Measurements from ENCODE around the gene NAA25. TPM values are rescaled to one million over a fixed set of nuclear protein-coding genes. Genes with fewer than 3 reads are reported as not detected.

Gene NAA25
- total RNA-seq, 4 donors from 2014 or later = 22.4 to 37.1 (median 24.7) TPM

DNA sequence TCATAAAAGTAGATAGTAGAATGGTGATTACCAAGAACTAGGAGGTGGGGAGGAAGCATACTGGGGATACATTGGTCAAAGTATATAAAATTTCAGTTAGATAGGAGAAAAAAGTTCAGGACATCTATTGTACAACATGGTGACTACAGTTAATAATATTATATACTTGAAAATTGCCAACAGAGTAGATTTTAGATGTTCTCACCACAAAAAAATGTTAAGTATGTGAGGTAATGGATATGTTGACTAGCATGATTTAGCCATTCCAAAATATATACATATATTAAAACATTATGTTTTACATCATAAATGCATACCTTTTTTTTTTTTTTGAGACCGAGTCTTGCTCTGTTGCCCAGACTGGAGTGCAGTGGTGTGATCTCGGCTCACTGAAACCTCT lies 126.6 kb downstream of the NAA25 start:
- H3K4me1 ChIP-seq = no peaks in the 10 kb centered on the region
- no peak overlapping the region for H3K27ac ChIP-seq
- DNase-seq = no peak
- 88 to 91% methylated on average over 2 of the region's 2 CpGs for WGBS, 2 donors
- intact Hi-C loops (cut with DNase I) = no loop called here
- H3K4me3 ChIP-seq (replicated peaks in 1 of 3) = no peak overlapping the region
- no peaks in the 10 kb centered on the region for H3K27me3 ChIP-seq
- no peaks in the 10 kb centered on the region for H3K9me3 ChIP-seq
- no peak for TF ChIP-seq POLR2A (IDR thresholded peaks at IDR 0.05)
- TF ChIP-seq, protein P1, sequence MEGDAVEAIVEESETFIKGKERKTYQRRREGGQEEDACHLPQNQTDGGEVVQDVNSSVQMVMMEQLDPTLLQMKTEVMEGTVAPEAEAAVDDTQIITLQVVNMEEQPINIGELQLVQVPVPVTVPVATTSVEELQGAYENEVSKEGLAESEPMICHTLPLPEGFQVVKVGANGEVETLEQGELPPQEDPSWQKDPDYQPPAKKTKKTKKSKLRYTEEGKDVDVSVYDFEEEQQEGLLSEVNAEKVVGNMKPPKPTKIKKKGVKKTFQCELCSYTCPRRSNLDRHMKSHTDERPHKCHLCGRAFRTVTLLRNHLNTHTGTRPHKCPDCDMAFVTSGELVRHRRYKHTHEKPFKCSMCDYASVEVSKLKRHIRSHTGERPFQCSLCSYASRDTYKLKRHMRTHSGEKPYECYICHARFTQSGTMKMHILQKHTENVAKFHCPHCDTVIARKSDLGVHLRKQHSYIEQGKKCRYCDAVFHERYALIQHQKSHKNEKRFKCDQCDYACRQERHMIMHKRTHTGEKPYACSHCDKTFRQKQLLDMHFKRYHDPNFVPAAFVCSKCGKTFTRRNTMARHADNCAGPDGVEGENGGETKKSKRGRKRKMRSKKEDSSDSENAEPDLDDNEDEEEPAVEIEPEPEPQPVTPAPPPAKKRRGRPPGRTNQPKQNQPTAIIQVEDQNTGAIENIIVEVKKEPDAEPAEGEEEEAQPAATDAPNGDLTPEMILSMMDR (IDR thresholded peaks at IDR 0.05) = no peak
- no peaks in the 10 kb centered on the region for H3K36me3 ChIP-seq

DNA sequence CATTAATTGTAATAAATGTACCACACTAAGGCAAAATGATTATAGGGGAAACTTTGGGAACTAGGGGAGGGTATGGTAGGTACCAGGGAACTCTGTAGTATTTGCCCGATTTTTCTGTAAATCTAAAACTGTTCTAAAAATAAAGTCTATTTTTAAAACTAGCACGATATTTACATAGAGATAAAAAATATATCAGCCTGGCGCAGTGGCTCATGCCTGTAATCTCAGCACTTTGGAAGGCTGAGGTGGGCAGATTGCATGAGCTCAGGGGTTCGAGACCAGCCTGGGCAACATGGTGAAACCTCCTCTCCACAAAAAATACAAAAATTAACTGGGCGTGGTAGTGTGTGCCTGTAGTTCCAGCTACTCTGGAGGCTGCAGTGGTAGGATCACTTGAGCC lies 128.0 kb downstream of the NAA25 start:
- Histone ChIP-seq H3K4me3 (replicated peaks in 1 of 3) (no peak overlapping the region), H3K27ac (no peak overlapping the region), H3K36me3 (no peaks in the 10 kb centered on the region), H3K4me1 (no peaks in the 10 kb centered on the region), H3K27me3 (no peaks in the 10 kb centered on the region), H3K9me3 (no peaks in the 10 kb centered on the region)
- intact Hi-C loops (cut with DNase I) = no loop called here
- whole genome bisulfite sequencing, 2 donors = 92 to 94% methylated on average over 5 of the region's 5 CpGs
- DNase-seq = no peak
- TF ChIP-seq, protein P1 (IDR thresholded peaks at IDR 0.05) = no peak
- no peak for TF ChIP-seq POLR2A (IDR thresholded peaks at IDR 0.05)

DNA sequence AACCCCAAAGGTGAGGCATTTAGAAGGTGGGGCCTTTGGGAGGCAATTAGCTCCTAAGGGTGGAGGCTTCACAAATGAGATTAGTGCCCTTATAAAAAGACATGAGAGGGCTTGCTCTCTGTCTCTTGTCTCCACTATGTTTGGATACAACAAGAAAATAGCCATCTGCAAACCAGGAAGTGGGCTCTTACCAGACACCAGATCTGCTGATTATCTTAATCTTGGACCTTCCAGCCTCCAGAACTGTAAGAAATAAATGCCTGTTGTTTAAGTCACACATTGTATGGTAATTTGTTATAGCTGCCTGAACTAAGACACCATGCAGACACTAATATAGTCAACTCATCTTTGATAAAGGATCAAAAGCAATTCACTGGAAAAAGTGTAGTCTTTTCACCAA lies 130.0 kb downstream of the NAA25 start:
- no peak for TF ChIP-seq POLR2A (IDR thresholded peaks at IDR 0.05)
- TF ChIP-seq, protein P1 (IDR thresholded peaks at IDR 0.05) = no peak

DNA sequence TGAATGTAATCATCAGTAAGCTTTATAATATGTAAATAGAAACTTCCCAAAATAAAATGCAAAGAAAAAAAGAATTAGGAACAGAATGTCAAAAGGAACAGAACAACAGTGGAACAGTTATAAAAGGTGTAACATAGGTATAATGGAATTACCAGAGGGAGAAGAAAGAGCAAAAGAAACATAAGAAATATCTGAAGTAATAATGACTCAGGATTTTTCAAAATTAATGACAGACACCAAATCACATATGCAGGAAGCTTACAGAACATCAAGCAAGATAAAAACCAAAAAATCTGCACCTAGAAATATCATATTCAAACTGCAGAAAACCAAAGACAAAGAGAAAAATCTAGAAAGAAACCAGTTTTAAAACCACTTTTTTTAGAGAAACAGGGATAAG lies 131.7 kb downstream of the NAA25 start:
- no peak for DNase-seq
- no peaks in the 10 kb centered on the region for H3K36me3 ChIP-seq
- H3K27ac ChIP-seq = no peak overlapping the region
- intact Hi-C loops (cut with DNase I) = no loop called here
- H3K4me1 ChIP-seq = no peaks in the 10 kb centered on the region
- no peaks in the 10 kb centered on the region for H3K9me3 ChIP-seq
- H3K27me3 ChIP-seq = no peaks in the 10 kb centered on the region
- H3K4me3 ChIP-seq (replicated peaks in 1 of 3) = no peak overlapping the region
- TF ChIP-seq, protein P1 (IDR thresholded peaks at IDR 0.05) = no peak
- TF ChIP-seq POLR2A (IDR thresholded peaks at IDR 0.05) = no peak

More for the DNA sequence above, 130.0 kb downstream of the NAA25 start:
- intact Hi-C loops (cut with DNase I) = no loop called here
- no peak overlapping the region for H3K27ac ChIP-seq
- H3K4me1 ChIP-seq = no peaks in the 10 kb centered on the region
- DNase-seq = no peak
- H3K27me3 ChIP-seq = no peaks in the 10 kb centered on the region
- no peaks in the 10 kb centered on the region for H3K9me3 ChIP-seq
- no peaks in the 10 kb centered on the region for H3K36me3 ChIP-seq
- no peak overlapping the region for H3K4me3 ChIP-seq (replicated peaks in 1 of 3)

Small RNA genes within 50 kb of the gene (microRNA-seq; reads per million reads assigned to microRNA genes)
- gene MIR3657 = not detected

Small RNA genes within 50 kb of the gene (small RNA-seq; reads per million reads assigned to genes)
- not detected for gene AC004024.1
- gene MIR3657 = not detected
- gene RF00019 = not detected

Other genes with a start within 250 kb of the NAA25 start
- 10 to 100 TPM; 20.0 to 33.0 (median 26.6) TPM for gene TMEM116, start 95.6 kb downstream of the NAA25 start, total RNA-seq
- 10 to 100 TPM; 66.1 to 93.3 (median 80.7) TPM for gene ERP29, start 95.4 kb downstream of the NAA25 start, total RNA-seq
- gene TRAFD1, start 16.8 kb upstream of the NAA25 start, total RNA-seq = 10 to 100 TPM; 24.6 to 34.4 (median 27.9) TPM